Left kidney (tissue), 8 donors: ENCODE measurements around the gene C9orf50. TPM values are rescaled to one million over a fixed set of nuclear protein-coding genes. Genes with fewer than 3 reads are reported as not detected.
"Not testable (repeated sequence)": the region's sequence is repeated elsewhere in the genome, so short reads cannot be mapped to it uniquely, and the experiment has no call there.

Experiments
- DNase-seq: peaks from one replicate; pipeline ENCODE4 v3.0.0-alpha.2; 2013
- long read RNA-seq, 8 donors: transcript quantifications; one replicate each; lab custom pipeline, GENCODE V29; 2026
- polyA plus RNA-seq: library from polyadenylated mRNA; unstranded; fragments of 120-200 nt; gene quantifications from one replicate; pipeline ENCODE4 v1.2.1, GENCODE V29; 2013; ENCODE audit not compliant: insufficient read length

The C9orf50 gene
- 0.30 TPM for polyA plus RNA-seq
- long read RNA-seq, donor 1: 0 reads
- long read RNA-seq, donor 2: 0 reads
- long read RNA-seq, donor 3: 0 reads
- long read RNA-seq, donor 4: 0 reads
- long read RNA-seq, donor 5, partial matches to known transcripts: 18 of 57 reads
- long read RNA-seq, donor 5, other reads (novel, unspliced or antisense): 39 of 57 reads
- long read RNA-seq, donor 6, partial matches to known transcripts: 5 of 27 reads
- long read RNA-seq, donor 6, other reads (novel, unspliced or antisense): 22 of 27 reads
- long read RNA-seq, donor 7: 0 reads
- long read RNA-seq, donor 8: 0 reads

- DNase-seq: no peak
These were observed at the start of gene C9orf50 for GRCh38 chr9:129620669-129621295. Gene C9orf50 (minus strand): TSS chr9:129621101. CDS start chr9:129620574, 527 bp downstream.

GRCh38 chr9:129669946-129670345 is 49.0 kb upstream of the C9orf50 start:
- DNase-seq: no peak

- no peak for DNase-seq
These were observed 48.3 kb upstream of the C9orf50 start for GRCh38 chr9:129669141-129669718.

GRCh38 chr9:129667850-129668249 is 46.9 kb upstream of the C9orf50 start:
- DNase-seq: no peak

GRCh38 chr9:129667378-129667777 is 46.5 kb upstream of the C9orf50 start:
- DNase-seq: no peak

GRCh38 chr9:129666575-129666974 is 45.7 kb upstream of the C9orf50 start:
- DNase-seq: no peak

GRCh38 chr9:129665814-129666520 is 45.1 kb upstream of the C9orf50 start:
- no peak for DNase-seq

GRCh38 chr9:129665389-129665775 is 44.5 kb upstream of the C9orf50 start, which contains the start of gene PRRX2:
Gene PRRX2 (plus strand): TSS chr9:129665647. CDS start chr9:129665868, 221 bp downstream.
- DNase-seq: no peak

GRCh38 chr9:129664746-129665388 is 44.0 kb upstream of the C9orf50 start:
- no peak for DNase-seq

- DNase-seq: not testable (repeated sequence)
These were observed 41.3 kb upstream of the C9orf50 start for GRCh38 chr9:129662239-129662638.

- DNase-seq: no peak
These were observed 40.1 kb upstream of the C9orf50 start for GRCh38 chr9:129661029-129661428.

- no peak for DNase-seq
These were observed 36.0 kb upstream of the C9orf50 start for GRCh38 chr9:129656795-129657390.

GRCh38 chr9:129655696-129656095 is 34.8 kb upstream of the C9orf50 start:
- DNase-seq: no peak

GRCh38 chr9:129655154-129655553 is 34.3 kb upstream of the C9orf50 start:
- DNase-seq: no peak

GRCh38 chr9:129654554-129655040 is 33.7 kb upstream of the C9orf50 start:
- no peak for DNase-seq

- DNase-seq: peak; percentile 75
These were observed 33.1 kb upstream of the C9orf50 start for GRCh38 chr9:129653823-129654553.

GRCh38 chr9:129650680-129651235 is 29.9 kb upstream of the C9orf50 start:
- no peak for DNase-seq

GRCh38 chr9:129649726-129650679 is 29.1 kb upstream of the C9orf50 start:
- DNase-seq: no peak

- no peak for DNase-seq
These were observed 27.8 kb upstream of the C9orf50 start for GRCh38 chr9:129648764-129649115.
